H1 (cell line): ENCODE measurements around the gene OR2Z1. TPM values are rescaled to one million over a fixed set of nuclear protein-coding genes. Genes with fewer than 3 reads are reported as not detected.

Experiments
- CTCF ChIA-PET: fragments of 300-600 bp; sonication (Branson Sonifier 250); formaldehyde crosslinking; loops from one replicate; lab custom pipeline; 2021; ENCODE audit not compliant: partially characterized antibody; lab: Charles Lee
- POLR2A ChIA-PET: fragments of 300-600 bp; sonication (Branson Sonifier 250); formaldehyde crosslinking; loops from one replicate; lab custom pipeline; 2021; ENCODE audit warnings: inconsistent platforms; ENCODE audit not compliant: partially characterized antibody; lab: Charles Lee
- DNase-seq, 2 experiments: peaks; one replicate each; pipeline versions ENCODE4 v3.0.0 to v3.0.0-alpha.2; 2010 to 2022; ENCODE audit warnings: low spot score in 2 of 2, low read depth in 1 of 2, mixed read lengths in 1 of 2
- FAIRE-seq: peaks from 2 replicates; lab custom pipeline; 2011; peaks lifted over from hg19 to GRCh38; lab: Jason Lieb, UNC
- H2AFZ ChIP-seq: 2 replicates; pipeline ENCODE4 v1.8.1; 2012; ENCODE audit warnings: low read length, inconsistent platforms
- H2AK5ac ChIP-seq: 2 replicates; pipeline ENCODE4 v1.6.1; 2013; ENCODE audit warnings: low read depth, low read length
- H2BK120ac ChIP-seq: replicated peaks from 2 replicates; pipeline ENCODE3; 2013; ENCODE audit warnings: low read depth, low read length, inconsistent platforms
- H2BK12ac ChIP-seq: 2 replicates; pipeline ENCODE4 v1.6.1; 2013; ENCODE audit warnings: low read depth, low read length
- H2BK15ac ChIP-seq: 2 replicates; pipeline ENCODE4 v1.6.1; 2013; ENCODE audit warnings: low read length
- H2BK20ac ChIP-seq: 2 replicates; pipeline ENCODE4 v1.6.1; 2013; ENCODE audit warnings: low read length
- H2BK5ac ChIP-seq: 2 replicates; pipeline ENCODE4 v1.6.1; 2013; ENCODE audit warnings: low read depth, low read length
- H3K14ac ChIP-seq: 2 replicates; pipeline ENCODE4 v1.6.1; 2013; ENCODE audit warnings: inconsistent platforms; ENCODE audit not compliant: insufficient read length
- H3K18ac ChIP-seq: 2 replicates; pipeline ENCODE4 v1.6.1; 2013; ENCODE audit warnings: low read length; ENCODE audit errors: extremely low read depth
- H3K23ac ChIP-seq: 2 replicates; pipeline ENCODE4 v1.6.1; 2013; ENCODE audit warnings: inconsistent platforms; ENCODE audit not compliant: insufficient read length
- H3K23me2 ChIP-seq: 2 replicates; pipeline ENCODE4 v1.6.1; 2013; ENCODE audit warnings: low read depth, low read length
- H3K27ac ChIP-seq: 2 replicates; pipeline ENCODE4 v1.6.1; 2011; ENCODE audit warnings: low read depth, low read length, inconsistent platforms
- H3K27me3 ChIP-seq, 4 experiments: replicated peaks in 1 of 4; 1 replicate in 1 of 4; 2 replicates in 3 of 4; pipeline versions ENCODE4 v1.6.1 to v1.8.1; 2011 to 2013; ENCODE audit warnings: low read length in 3 of 4, mild to moderate bottlenecking in 3 of 4, inconsistent platforms in 2 of 4, mixed read lengths in 2 of 4, moderate library complexity in 1 of 4; ENCODE audit not compliant: control insufficient read depth in 3 of 4, insufficient read depth in 3 of 4; ENCODE audit errors: extremely low read depth in 1 of 4
- H3K36me3 ChIP-seq, 4 experiments: 2 replicates each; pipeline versions ENCODE4 v1.6.1 to v1.8.1; 2011 to 2013; ENCODE audit warnings: mild to moderate bottlenecking in 4 of 4, low read length in 3 of 4, moderate library complexity in 2 of 4, control low read depth in 1 of 4, inconsistent platforms in 1 of 4; ENCODE audit not compliant: insufficient read depth in 4 of 4, control insufficient read depth in 2 of 4
- H3K4ac ChIP-seq: replicated peaks from 2 replicates; pipeline ENCODE3; 2013; ENCODE audit warnings: low read length, low read depth, mixed read lengths, inconsistent platforms; ENCODE audit not compliant: insufficient read length
- H3K4me1 ChIP-seq, 4 experiments: replicated peaks in 1 of 4; 1 replicate in 1 of 4; 2 replicates in 3 of 4; pipeline versions ENCODE4 v1.6.1 to v1.8.1; 2011 to 2013; ENCODE audit warnings: low read length in 3 of 4, inconsistent platforms in 2 of 4, mixed read lengths in 1 of 4; ENCODE audit not compliant: insufficient read depth in 4 of 4, control insufficient read depth in 3 of 4
- H3K4me2 ChIP-seq, 2 experiments: 2 replicates each; pipeline versions ENCODE4 v1.6.1 to v1.8.1; 2011 to 2013; ENCODE audit warnings: low read depth in 2 of 2, low read length in 2 of 2, control low read depth in 1 of 2, inconsistent platforms in 1 of 2, mild to moderate bottlenecking in 1 of 2; ENCODE audit not compliant: insufficient read depth in 1 of 2
- H3K4me3 ChIP-seq, 4 experiments: fragments of 200-600, 300-600 bp in 1 of 4; sonication (generic), shearing (Covaris generic), sonication (Bioruptor Twin) in 1 of 4; 2 replicates each; pipeline versions ENCODE4 v1.5.1 to v1.8.1; 2011 to 2016; ENCODE audit warnings: low read length in 4 of 4, low read depth in 3 of 4, control low read depth in 2 of 4, inconsistent platforms in 2 of 4, mild to moderate bottlenecking in 2 of 4, mixed read lengths in 1 of 4, moderate library complexity in 1 of 4; ENCODE audit not compliant: insufficient read depth in 2 of 4; ENCODE audit errors: extremely low read depth in 1 of 4
- H3K56ac ChIP-seq: replicated peaks from 2 replicates; pipeline ENCODE3; 2013; ENCODE audit warnings: low read depth, mild to moderate bottlenecking, mixed read lengths, low read length, inconsistent platforms; ENCODE audit not compliant: insufficient read length
- H3K79me1 ChIP-seq: 2 replicates; pipeline ENCODE4 v1.6.1; 2013; ENCODE audit warnings: low read depth, low read length, control low read depth
- H3K79me2 ChIP-seq, 2 experiments: 2 replicates each; pipeline versions ENCODE4 v1.6.1 to v1.8.1; 2012 to 2013; ENCODE audit warnings: low read length in 2 of 2, mild to moderate bottlenecking in 2 of 2, inconsistent platforms in 1 of 2; ENCODE audit not compliant: insufficient read depth in 2 of 2, control insufficient read depth in 1 of 2
- H3K9ac ChIP-seq, 4 experiments: replicated peaks in 1 of 4; 1 replicate in 1 of 4; 2 replicates in 3 of 4; pipeline versions ENCODE4 v1.6.1 to v1.8.1; 2011 to 2013; ENCODE audit warnings: low read depth in 3 of 4, low read length in 3 of 4, control low read depth in 2 of 4, mild to moderate bottlenecking in 2 of 4, moderate library complexity in 2 of 4, inconsistent platforms in 1 of 4; ENCODE audit errors: extremely low read depth in 1 of 4
- H3K9me3 ChIP-seq, 2 experiments: 2 replicates each; pipeline versions ENCODE4 v1.6.1 to v1.8.1; 2012 to 2013; ENCODE audit warnings: mild to moderate bottlenecking in 2 of 2, moderate library complexity in 2 of 2, control low read depth in 1 of 2, inconsistent platforms in 1 of 2, low read depth in 1 of 2, low read length in 1 of 2, mixed read lengths in 1 of 2; ENCODE audit not compliant: insufficient read depth in 2 of 2
- H4K20me1 ChIP-seq, 2 experiments: replicated peaks in 1 of 2; 2 replicates each; pipeline versions ENCODE3 to v1.8.1; 2011 to 2013; ENCODE audit warnings: inconsistent platforms in 2 of 2, low read length in 2 of 2, mild to moderate bottlenecking in 1 of 2; ENCODE audit not compliant: insufficient read depth in 2 of 2, control insufficient read depth in 1 of 2
- H4K5ac ChIP-seq: 2 replicates; pipeline ENCODE4 v1.6.1; 2013; ENCODE audit warnings: low read length, low read depth, mixed read lengths, inconsistent platforms; ENCODE audit not compliant: insufficient read length
- H4K8ac ChIP-seq: 2 replicates; pipeline ENCODE4 v1.8.0; 2013; ENCODE audit warnings: mild to moderate bottlenecking, moderate library complexity, low read length, inconsistent platforms; ENCODE audit not compliant: insufficient read depth; ENCODE audit errors: extremely low read depth
- H4K91ac ChIP-seq: replicated peaks from 2 replicates; pipeline ENCODE3; 2013; ENCODE audit warnings: low read length, mixed read lengths, inconsistent platforms; ENCODE audit not compliant: insufficient read length
- BRCA1 ChIP-seq: IDR thresholded peaks from 2 replicates; pipeline ENCODE4 v1.6.1; 2012; ENCODE audit warnings: low read depth, low read length, improper control_type of control experiment
- CBX8 ChIP-seq: fragments of 300-800, 300-1000 bp; sonication (generic); IDR thresholded peaks from 2 replicates; pipeline ENCODE4 v1.7.1; 2016; ENCODE audit warnings: low read depth, low read length, borderline replicate concordance
- EZH2 ChIP-seq: fragments of 200-600 bp; sonication (generic); IDR thresholded peaks from 2 replicates; pipeline ENCODE4 v1.7.1; 2012; ENCODE audit warnings: low read depth, mild to moderate bottlenecking, moderate library complexity, low read length, inconsistent platforms; ENCODE audit not compliant: severe bottlenecking
- JUND ChIP-seq: IDR thresholded peaks from 2 replicates; pipeline ENCODE4 v1.6.1; 2011; ENCODE audit warnings: mild to moderate bottlenecking, improper control_type of control experiment, low read length
- NRF1 ChIP-seq: IDR thresholded peaks from 2 replicates; pipeline ENCODE4 v1.6.1; 2011; ENCODE audit warnings: mild to moderate bottlenecking, low read depth, low read length, improper control_type of control experiment
- PHF8 ChIP-seq: fragments of 200-600 bp; sonication (generic); conservative IDR thresholded peaks from 2 replicates; pipeline ENCODE4 v1.7.1; 2012; ENCODE audit warnings: low read depth, mild to moderate bottlenecking, inconsistent platforms, low read length, moderate library complexity
- RNF2 ChIP-seq: fragments of 200-900, 300-1000 bp; sonication (generic); IDR thresholded peaks from 2 replicates; pipeline ENCODE4 v1.7.1; 2016; ENCODE audit warnings: borderline replicate concordance, low read depth, mild to moderate bottlenecking, antibody characterized with exemption, low read length; ENCODE audit not compliant: poor library complexity, severe bottlenecking; ENCODE audit errors: missing control alignments
- SAP30 ChIP-seq: fragments of 300-600 bp; sonication (generic); IDR thresholded peaks from 2 replicates; pipeline ENCODE4 v1.7.1; 2012; ENCODE audit warnings: low read length, moderate library complexity, mild to moderate bottlenecking, inconsistent platforms; ENCODE audit not compliant: insufficient read depth, insufficient replicate concordance
- SP4 ChIP-seq: IDR thresholded peaks from 2 replicates; pipeline ENCODE4 v1.6.1; 2012; ENCODE audit warnings: low read length, inconsistent platforms
- ZNF274 ChIP-seq: IDR thresholded peaks from 2 replicates; pipeline ENCODE4 v1.7.0; 2012; ENCODE audit warnings: low read length, borderline replicate concordance; ENCODE audit errors: extremely low read depth
- WGBS, 2 experiments: shearing (Covaris generic) in 1 of 2; methylation state at CpG; one replicate each; pipeline versions ENCODE4 v1.1.6 to v1.1.7; 2013 to 2015; ENCODE audit warnings: low lambda C conversion rate in 2 of 2, mixed read lengths in 2 of 2, inconsistent platforms in 1 of 2, low coverage in 1 of 2, missing lambda C conversion rate in 1 of 2; ENCODE audit not compliant: insufficient replicate concordance in 2 of 2, insufficient coverage in 1 of 2, insufficient read length in 1 of 2; ENCODE audit errors: extremely low coverage in 1 of 2, missing lambda C conversion rate in 1 of 2; 5-methylcytosine and 5-hydroxymethylcytosine counted together
- polyA plus RNA-seq, 7 experiments: library from polyadenylated mRNA; depleted of rRNA in 3 of 7; stranded (reverse) in 5 of 7; unstranded in 2 of 7; fragments of >200 nt in 5 of 7; fragments of 200-250 nt in 2 of 7; gene quantifications; 1 replicate in 5 of 7; 2 replicates in 1 of 7; 4 replicates in 1 of 7; pipeline versions ENCODE4 v1.2.1 to v1.2.3, GENCODE V29; 2011 to 2013; ENCODE audit warnings: missing spikeins in 2 of 7, mixed read lengths in 2 of 7
- total RNA-seq: library from RNA; stranded (reverse); fragmentation: NEBNext Ultra II Directional; extraction: Animal tissue kit (Norgen Biotek cat#: 25700); gene quantifications from 2 replicates; pipeline ENCODE4 v1.2.1, GENCODE V29; 2021
- TF ChIP-seq, protein P1 (sequence below): IDR thresholded peaks from 2 replicates; pipeline ENCODE4 v1.6.1; 2011; ENCODE audit warnings: low read length, improper control_type of control experiment
- TF ChIP-seq, protein P2 (sequence below): IDR thresholded peaks from 2 replicates; pipeline ENCODE4 v1.6.1; 2012; ENCODE audit warnings: inconsistent platforms

The OR2Z1 gene
- total and polyA plus RNA-seq, 2 of the 8 experiments (the other 6 are each of a cell fraction or from before 2014, with no cell fraction given): not detected

DNA sequence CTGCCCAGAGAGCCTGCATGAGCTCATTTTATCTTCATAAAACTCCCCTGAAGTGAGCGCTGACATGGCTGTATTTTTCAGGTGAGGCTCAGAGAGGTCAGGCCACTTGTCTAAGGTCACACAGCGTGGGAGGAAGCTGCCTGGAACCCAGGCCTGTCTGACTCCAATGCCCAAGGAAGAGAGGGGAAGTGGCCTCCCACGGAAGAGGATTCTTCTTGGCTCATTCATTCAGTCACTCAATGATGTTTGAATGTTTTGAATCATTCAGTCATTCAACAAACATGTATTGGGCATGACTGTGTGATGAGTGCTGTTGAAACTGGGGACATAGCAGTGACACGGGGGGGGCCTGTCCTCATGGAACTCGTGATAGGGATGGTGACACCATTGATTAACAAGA lies 34.9 kb upstream of the OR2Z1 start:
- FAIRE-seq: no peak
- Histone ChIP-seq H4K20me1 (no peaks in the 10 kb centered on the region), H2AK5ac (no peak overlapping the region)

More for the DNA sequence above, 34.9 kb upstream of the OR2Z1 start:
- Histone ChIP-seq H3K23ac (no peak overlapping the region), H4K91ac (no peak overlapping the region), H3K4me2 (no peak overlapping the region), H3K4me1 (no peaks in the 10 kb centered on the region), H3K79me2 (no peaks in the 10 kb centered on the region), H2BK15ac (no peak overlapping the region), H3K27ac (no peak overlapping the region), H2BK5ac (no peak overlapping the region), H4K8ac (no peak overlapping the region), H3K18ac (no peak overlapping the region), H3K23me2 (no peaks in the 10 kb centered on the region; the same call in 1 of the 2 replicates), H3K27me3 (no peaks in the 10 kb centered on the region), H3K36me3 (no peaks in the 10 kb centered on the region), H3K79me1 (no peaks in the 10 kb centered on the region), H2BK12ac (no peak overlapping the region), H3K4me3 (no peak overlapping the region), H3K14ac (no peak overlapping the region), H3K56ac (no peak overlapping the region), H3K9me3 (peaks cover 0 to 23% of the 10 kb centered on the region in 2 experiments; a peak in 3 of 4 replicates), H2BK20ac (no peak overlapping the region), H4K5ac (no peak overlapping the region), H2AFZ (no peak overlapping the region), H2BK120ac (no peak overlapping the region)
- ChIA-PET POLR2A (no interaction called here), CTCF (interaction anchor here (1.2 to 2.8 kb wide), 2 partner anchors 11 to 31 kb away, joined by 3 to 8 read pairs; no protein-coding TSS in a partner anchor)
- WGBS, 2 experiments: 58% methylated on average over 5 of the region's 5 CpGs; no CpG with 5 or more reads in 1 of the 2 experiments
- DNase-seq: no peak
- TF ChIP-seq EZH2 (no peak), JUND (no peak), SAP30 (no peak), NRF1 (no peak), RNF2 (no peak), CBX8 (no peak), ZNF274 (no peak), SP4 (no peak), BRCA1 (no peak), PHF8 (no peak)
- TF ChIP-seq, protein P1, sequence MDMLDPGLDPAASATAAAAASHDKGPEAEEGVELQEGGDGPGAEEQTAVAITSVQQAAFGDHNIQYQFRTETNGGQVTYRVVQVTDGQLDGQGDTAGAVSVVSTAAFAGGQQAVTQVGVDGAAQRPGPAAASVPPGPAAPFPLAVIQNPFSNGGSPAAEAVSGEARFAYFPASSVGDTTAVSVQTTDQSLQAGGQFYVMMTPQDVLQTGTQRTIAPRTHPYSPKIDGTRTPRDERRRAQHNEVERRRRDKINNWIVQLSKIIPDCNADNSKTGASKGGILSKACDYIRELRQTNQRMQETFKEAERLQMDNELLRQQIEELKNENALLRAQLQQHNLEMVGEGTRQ: no peak
- TF ChIP-seq, protein P2, sequence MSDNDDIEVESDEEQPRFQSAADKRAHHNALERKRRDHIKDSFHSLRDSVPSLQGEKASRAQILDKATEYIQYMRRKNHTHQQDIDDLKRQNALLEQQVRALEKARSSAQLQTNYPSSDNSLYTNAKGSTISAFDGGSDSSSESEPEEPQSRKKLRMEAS: no peak
- TF ChIP-seq, all 59 proteins: peak for 0
- Histone ChIP-seq H3K4ac (no peak overlapping the region), H3K9ac (no peak overlapping the region)
